GM21360 (cell line): ENCODE results near the gene PTPRCAP.
"Not testable (repeated sequence)": the region's sequence is repeated elsewhere in the genome, so short reads cannot be mapped to it uniquely, and the experiment has no call there.

Experiments used
- ATAC-seq: cut with Tn5 transposase; IDR thresholded peaks from one replicate; pipeline ENCODE4 v1.9.1; 2021; ENCODE audit warnings: mild to moderate bottlenecking, moderate library complexity; ENCODE audit not compliant: unreplicated experiment

Gene PTPRCAP

DNA sequence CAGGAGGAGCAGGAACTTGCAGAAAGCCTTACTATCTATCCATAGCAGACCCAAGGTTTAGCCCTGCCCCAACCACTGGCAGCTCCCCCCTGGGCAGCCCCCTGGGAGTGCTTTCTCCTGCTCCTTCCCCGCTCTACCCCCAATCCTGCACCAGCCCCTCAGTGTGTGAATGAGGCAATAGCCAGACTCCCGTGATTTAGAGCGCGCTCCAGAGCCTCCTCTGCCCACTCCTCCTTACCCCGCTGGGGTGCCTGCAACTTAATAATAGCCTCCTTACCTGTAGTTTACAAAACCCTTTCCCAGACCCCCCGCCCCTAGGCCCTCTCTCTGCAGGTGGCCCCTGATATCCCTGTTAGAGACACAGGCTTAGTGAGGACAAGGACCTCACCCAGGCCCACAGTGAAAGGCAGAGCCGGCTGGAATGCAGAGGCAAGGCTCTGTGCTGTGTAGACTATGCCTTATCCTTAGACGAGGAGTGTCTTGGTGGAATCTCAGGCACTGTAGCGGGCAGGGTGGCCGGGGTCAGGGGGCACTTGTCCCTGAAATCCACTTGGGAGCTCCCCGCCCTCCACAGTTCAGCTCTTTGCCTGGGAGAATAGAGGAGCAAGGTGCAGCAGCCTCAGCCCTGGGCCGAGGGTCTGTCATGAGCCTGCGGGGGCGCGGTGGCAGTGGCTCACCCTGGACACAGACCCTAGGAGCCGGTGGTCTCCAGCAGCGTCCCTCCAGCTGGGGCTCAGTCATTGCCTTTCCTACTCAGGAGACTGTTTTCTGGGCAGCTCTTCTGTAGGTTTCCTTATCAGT, 26.3 kb downstream of the PTPRCAP start:
- no peak for ATAC-seq

- no peak for ATAC-seq
Measured at GRCh38 chr11:67410369-67410831, 27.1 kb downstream of the PTPRCAP start.

- ATAC-seq: no peak
Measured at GRCh38 chr11:67409781-67410368, 27.6 kb downstream of the PTPRCAP start.

DNA sequence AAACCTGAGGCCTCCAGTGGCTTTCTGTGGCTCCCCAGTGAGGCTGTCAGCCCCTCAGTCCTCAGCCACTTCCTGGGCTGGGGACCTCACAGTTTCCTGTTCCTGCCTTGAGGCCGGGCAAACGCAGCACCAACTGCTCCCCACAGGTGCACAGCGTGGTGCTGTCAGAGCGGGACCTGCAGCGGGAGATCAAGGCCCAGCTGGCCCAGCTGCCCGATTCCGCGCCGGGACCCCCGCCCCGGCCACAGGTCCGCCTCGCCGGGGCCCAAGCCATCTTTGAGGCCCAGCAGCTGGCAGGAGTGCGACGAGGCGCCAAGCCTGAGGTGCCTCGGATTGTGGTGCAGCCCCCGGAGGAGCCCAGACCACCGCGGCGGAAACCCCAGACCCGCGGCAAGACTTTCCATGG, 28.2 kb downstream of the PTPRCAP start:
- ATAC-seq: no peak

- ATAC-seq: no peak
Measured at GRCh38 chr11:67408437-67409200, 28.9 kb downstream of the PTPRCAP start.

DNA sequence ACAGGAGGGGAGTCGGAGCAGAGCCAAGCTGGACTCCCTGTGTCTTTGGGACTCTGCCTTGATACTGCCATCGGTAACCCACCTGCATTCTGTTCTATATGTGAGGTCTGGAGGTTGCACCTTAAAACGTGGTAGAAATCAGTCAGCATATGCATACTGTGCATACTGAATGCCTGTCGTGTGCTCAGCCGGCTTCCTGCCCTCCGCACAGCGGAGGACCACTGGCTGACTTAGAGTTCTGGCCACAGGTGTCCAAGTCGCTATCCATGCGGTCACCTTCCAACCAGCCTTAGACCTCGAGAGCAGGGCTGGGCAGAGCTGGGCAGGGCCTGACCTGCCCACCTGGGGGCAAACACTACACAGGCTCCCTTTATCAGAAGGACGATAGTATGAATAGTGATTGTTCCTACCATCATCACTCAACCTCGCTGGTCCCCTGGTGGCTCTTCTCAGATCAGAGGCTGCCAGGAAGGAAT, 29.8 kb downstream of the PTPRCAP start:
- no peak for ATAC-seq

DNA sequence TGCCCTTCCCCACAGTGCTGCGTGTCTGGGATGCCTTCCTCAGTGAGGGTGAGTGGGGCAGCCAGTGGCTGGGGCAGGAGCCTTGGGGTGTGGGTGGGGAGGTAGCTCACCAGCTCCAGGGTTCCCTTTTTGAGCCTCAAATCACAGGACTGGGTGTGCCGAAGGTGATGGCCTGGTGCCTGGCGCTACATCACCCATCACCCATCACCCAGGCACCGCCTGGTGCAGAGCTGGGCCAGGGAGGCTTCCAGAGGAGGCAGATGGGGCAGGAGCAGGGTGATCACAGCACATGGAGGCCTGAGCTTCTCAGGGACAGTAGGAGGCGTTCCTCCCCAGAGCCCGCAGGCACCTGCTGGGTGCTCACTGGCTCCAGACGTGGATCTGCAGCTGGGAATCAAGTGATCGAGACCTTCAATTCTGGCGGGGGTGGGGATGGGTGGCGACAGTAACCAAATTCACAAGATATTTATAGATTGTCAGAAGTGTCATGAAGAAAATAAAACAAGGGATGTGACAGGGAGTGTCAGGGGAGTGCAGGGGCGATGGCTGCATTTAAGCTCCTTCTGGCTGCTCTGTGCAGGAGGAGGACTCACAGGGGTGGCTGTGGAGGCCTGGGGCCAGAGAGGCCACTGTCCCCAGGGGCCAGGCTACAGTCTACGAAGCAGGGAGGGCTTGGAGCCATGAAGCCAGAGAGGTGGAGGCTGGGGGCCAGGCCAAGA, 30.4 kb downstream of the PTPRCAP start:
- ATAC-seq: no peak

- no peak for ATAC-seq
Measured at GRCh38 chr11:67406420-67406968, 31.0 kb downstream of the PTPRCAP start.

GRCh38 chr11:67405688-67406339, 31.7 kb downstream of the PTPRCAP start:
- no peak for ATAC-seq

DNA sequence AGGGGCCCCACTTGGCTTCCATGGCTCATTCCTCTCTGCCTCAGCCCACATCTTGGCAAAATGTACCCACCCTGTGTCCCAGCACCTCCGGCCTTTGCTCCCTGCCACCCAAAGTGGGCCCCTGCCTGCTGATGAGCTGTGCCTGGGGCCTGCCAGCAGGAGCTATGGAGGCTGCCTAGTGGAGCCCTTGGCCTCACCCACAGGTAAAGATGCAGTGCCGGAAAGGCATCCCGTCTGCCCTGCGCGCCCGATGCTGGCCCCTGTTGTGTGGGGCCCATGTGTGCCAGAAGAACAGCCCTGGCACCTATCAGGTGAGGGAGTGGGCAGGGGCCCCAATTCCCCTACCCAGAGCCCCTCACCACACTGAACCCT, 32.3 kb downstream of the PTPRCAP start:
- ATAC-seq: no peak

- ATAC-seq: no peak
Measured at GRCh38 chr11:67404515-67405195, 32.8 kb downstream of the PTPRCAP start.

DNA sequence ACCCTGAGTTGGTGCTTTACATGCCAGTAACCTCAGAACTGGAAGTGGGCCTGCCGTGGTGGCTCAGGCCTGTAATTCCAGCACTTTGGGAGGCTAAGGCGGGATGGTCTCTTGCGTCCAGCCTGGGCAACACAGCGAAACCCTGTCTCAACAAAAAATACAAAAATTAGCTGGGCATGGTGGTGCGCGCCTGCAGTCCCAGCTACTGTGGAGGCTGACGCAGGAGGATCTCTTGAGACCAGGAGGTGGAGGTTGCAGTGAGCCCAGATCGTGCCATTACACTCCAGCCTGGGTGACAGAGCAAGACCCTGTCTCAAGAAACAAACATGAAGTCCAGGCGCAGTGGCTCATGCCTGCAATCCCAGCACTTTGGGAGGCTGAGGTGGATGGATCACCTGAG, 34.4 kb downstream of the PTPRCAP start:
- ATAC-seq: not testable (repeated sequence)

- ATAC-seq: not testable (repeated sequence)
Measured at GRCh38 chr11:67402192-67402839, 35.2 kb downstream of the PTPRCAP start.

GRCh38 chr11:67401495-67402191, 35.8 kb downstream of the PTPRCAP start, which contains the start of gene PPP1CA:
TSS of gene PPP1CA (minus strand) at chr11:67401858. CDS start at chr11:67401782, 76 bp downstream.
- ATAC-seq: peak; percentile 57

DNA sequence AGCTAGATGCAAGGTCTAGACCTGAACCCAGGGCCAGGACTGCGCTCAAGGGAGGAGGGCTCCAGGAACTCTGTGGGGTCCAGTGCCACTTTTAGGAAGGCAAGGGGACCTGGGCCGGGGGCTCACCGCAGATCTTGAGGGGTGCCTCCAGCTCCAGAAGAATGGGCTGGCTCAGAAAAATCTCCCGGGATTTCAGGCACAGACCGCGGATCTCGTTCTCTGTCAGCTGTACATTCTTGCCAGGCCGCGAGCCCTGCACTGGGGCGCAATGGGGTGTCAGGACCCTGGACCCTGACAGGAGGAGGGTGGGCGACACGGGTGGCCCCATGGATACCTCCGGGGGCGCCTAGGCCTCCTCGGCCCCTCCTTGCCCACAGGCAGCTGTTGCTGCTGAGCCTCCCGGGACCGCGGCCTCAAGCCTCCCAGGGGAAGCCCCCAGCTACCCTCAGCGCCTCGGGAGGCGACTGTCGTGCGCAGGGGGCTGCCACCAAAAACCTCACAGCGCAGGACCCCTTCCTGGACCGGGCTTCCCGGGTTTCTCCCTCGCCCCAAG, 36.5 kb downstream of the PTPRCAP start:
- ATAC-seq: no peak

DNA sequence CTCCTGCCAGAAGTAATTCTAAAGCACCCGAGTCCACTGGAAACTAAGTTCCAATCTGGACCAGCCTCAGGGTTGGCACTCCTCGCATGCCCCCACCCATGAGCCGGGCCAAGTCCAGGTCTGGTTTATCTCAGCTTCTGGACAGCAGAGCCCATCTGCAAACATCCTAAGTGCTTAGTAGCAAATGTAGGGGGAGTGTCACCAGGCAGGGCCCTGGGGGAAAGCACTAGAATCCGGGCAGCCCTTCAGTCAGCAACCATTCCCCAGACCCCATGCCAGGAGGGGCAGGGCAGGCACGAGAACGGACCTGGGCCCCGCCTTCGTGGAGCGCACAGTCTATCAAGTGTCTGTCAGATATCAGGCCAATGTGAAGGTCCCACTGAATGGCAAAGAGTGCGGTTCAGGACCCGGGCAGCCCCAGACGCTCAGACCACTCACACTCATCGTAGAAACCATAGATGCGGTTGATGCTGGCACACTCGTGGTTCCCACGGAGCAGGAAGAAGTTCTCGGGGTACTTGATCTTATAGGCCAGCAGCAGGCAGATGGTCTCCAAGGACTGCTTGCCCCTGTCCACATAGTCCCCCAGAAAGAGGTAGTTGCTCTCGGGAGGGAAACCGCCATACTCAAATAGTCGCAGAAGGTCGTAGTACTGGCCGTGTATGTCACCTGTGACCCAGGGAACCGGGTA, 37.1 kb downstream of the PTPRCAP start:
- ATAC-seq: no peak
